Measurements from ENCODE around the gene CYP26C1. TPM values are rescaled to one million over a fixed set of nuclear protein-coding genes. Genes with fewer than 3 reads are reported as not detected.
A peak's percentile ranks its signal among the peaks of the same experiment; 100 is the strongest.

CYP26C1 gene
- total RNA-seq, 1 donor from 2014 or later = 0.10 TPM

- TF ChIP-seq, protein P1, sequence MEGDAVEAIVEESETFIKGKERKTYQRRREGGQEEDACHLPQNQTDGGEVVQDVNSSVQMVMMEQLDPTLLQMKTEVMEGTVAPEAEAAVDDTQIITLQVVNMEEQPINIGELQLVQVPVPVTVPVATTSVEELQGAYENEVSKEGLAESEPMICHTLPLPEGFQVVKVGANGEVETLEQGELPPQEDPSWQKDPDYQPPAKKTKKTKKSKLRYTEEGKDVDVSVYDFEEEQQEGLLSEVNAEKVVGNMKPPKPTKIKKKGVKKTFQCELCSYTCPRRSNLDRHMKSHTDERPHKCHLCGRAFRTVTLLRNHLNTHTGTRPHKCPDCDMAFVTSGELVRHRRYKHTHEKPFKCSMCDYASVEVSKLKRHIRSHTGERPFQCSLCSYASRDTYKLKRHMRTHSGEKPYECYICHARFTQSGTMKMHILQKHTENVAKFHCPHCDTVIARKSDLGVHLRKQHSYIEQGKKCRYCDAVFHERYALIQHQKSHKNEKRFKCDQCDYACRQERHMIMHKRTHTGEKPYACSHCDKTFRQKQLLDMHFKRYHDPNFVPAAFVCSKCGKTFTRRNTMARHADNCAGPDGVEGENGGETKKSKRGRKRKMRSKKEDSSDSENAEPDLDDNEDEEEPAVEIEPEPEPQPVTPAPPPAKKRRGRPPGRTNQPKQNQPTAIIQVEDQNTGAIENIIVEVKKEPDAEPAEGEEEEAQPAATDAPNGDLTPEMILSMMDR (IDR thresholded peaks at IDR 0.05; ENCODE audit: partially characterized antibody, unreplicated experiment) = no peak
- peaks cover 7% of the 10 kb centered on the region for H3K4me1 Mint-ChIP-seq (ENCODE audit: low read depth, unreplicated experiment)
- no peak overlapping the region for H3K27ac Mint-ChIP-seq (ENCODE audit: unreplicated experiment)
- no peaks in the 10 kb centered on the region for H3K36me3 Mint-ChIP-seq (ENCODE audit: unreplicated experiment)
- peaks cover 45% of the 10 kb centered on the region for H3K27me3 Mint-ChIP-seq (ENCODE audit: unreplicated experiment)
- H3K9me3 Mint-ChIP-seq (ENCODE audit: unreplicated experiment) = peaks cover 15% of the 10 kb centered on the region
- DNase-seq = no peak
- peak overlapping the region; percentile 61 for H3K4me3 Mint-ChIP-seq (ENCODE audit: unreplicated experiment)
Observed at GRCh38 chr10:93072225-93072712, 11.7 kb downstream of the CYP26C1 start.

DNA sequence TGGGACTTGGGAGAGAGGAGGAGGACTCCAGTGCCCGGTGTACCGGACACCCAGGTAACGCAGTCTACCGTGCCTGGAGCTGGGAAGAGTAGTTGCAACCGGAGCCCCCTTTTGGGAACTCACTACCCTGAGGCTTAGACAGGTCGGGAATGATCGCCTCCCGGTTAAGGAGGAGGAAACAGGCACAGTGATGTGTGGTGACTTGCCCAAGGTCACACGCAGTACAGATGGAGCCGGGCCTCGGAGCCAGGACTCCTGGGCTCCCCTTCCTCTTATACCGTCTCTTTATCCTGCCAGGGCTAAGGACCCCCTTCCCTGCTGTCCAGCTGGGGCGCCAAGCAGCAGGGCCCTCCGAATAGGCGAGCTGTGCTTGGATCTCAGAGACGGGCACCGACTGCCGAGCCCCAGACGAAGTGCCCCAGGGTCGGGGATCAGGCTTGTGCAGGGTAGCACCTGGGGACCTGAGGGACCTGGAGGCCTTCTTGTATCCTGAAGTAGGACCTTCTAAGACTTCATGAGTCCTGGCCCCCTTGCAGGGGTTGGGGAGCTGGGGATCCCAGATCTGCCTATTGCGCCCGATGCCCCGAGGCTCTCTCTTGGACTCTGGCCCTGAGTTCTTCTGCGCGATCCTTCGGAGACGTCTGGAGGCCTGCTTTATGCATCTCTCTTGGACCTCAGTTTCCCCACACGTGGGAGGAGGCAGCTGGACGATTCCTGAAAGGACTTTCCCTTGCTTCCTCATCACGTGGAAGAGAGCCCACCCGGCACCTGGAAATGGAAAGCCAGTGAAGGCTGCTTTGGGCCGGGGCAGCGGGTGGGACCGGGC is 12.3 kb downstream of the CYP26C1 start:
- H3K4me1 Mint-ChIP-seq (ENCODE audit: low read depth, unreplicated experiment) = peaks cover 7% of the 10 kb centered on the region
- TF ChIP-seq, protein P1 (IDR thresholded peaks at IDR 0.05; ENCODE audit: partially characterized antibody, unreplicated experiment) = no peak
- no peaks in the 10 kb centered on the region for H3K36me3 Mint-ChIP-seq (ENCODE audit: unreplicated experiment)
- H3K9me3 Mint-ChIP-seq (ENCODE audit: unreplicated experiment) = peaks cover 8% of the 10 kb centered on the region
- no peak for DNase-seq
- peaks cover 39% of the 10 kb centered on the region for H3K27me3 Mint-ChIP-seq (ENCODE audit: unreplicated experiment)
- no peak overlapping the region for H3K27ac Mint-ChIP-seq (ENCODE audit: unreplicated experiment)
- peak overlapping the region; percentile 64 for H3K4me3 Mint-ChIP-seq (ENCODE audit: unreplicated experiment)

- peaks cover 8% of the 10 kb centered on the region for H3K9me3 Mint-ChIP-seq (ENCODE audit: unreplicated experiment)
- TF ChIP-seq, protein P1 (IDR thresholded peaks at IDR 0.05; ENCODE audit: partially characterized antibody, unreplicated experiment) = peak; percentile 19
- H3K4me1 Mint-ChIP-seq (ENCODE audit: low read depth, unreplicated experiment) = peaks cover 5% of the 10 kb centered on the region
- DNase-seq = no peak
- peaks cover 37% of the 10 kb centered on the region for H3K27me3 Mint-ChIP-seq (ENCODE audit: unreplicated experiment)
- no peak within 1 kb of the TSS for H3K27ac Mint-ChIP-seq (ENCODE audit: unreplicated experiment)
- peak within 1 kb of the TSS; percentile 90 for H3K4me3 Mint-ChIP-seq (ENCODE audit: unreplicated experiment)
- no peaks in the 10 kb centered on the region for H3K36me3 Mint-ChIP-seq (ENCODE audit: unreplicated experiment)
Observed at GRCh38 chr10:93073539-93074146, 13.0 kb downstream of the CYP26C1 start, which contains the start of gene CYP26A1. TSS of gene CYP26A1 (plus strand) at chr10:93073893. CDS start at chr10:93073935, 42 bp downstream.

DNA sequence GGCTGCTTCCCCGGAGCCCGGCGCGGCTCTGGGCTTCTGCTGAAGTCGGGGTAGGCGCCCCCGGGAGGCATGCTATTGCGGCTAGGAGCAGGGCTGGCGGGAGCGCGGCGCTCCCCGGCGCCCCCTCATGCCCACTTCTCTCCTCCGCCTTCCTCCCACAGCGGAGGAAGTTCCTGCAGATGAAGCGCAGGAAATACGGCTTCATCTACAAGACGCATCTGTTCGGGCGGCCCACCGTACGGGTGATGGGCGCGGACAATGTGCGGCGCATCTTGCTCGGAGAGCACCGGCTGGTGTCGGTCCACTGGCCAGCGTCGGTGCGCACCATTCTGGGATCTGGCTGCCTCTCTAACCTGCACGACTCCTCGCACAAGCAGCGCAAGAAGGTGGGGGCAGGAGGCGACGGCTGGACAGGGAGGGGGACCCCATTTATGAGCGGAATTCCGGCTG is 13.6 kb downstream of the CYP26C1 start:
- TF ChIP-seq, protein P1 (IDR thresholded peaks at IDR 0.05; ENCODE audit: partially characterized antibody, unreplicated experiment) = no peak
- H3K36me3 Mint-ChIP-seq (ENCODE audit: unreplicated experiment) = no peaks in the 10 kb centered on the region
- peaks cover 8% of the 10 kb centered on the region for H3K9me3 Mint-ChIP-seq (ENCODE audit: unreplicated experiment)
- H3K27me3 Mint-ChIP-seq (ENCODE audit: unreplicated experiment) = peaks cover 33% of the 10 kb centered on the region
- peak overlapping the region; percentile 90 for H3K4me3 Mint-ChIP-seq (ENCODE audit: unreplicated experiment)
- H3K27ac Mint-ChIP-seq (ENCODE audit: unreplicated experiment) = no peak overlapping the region
- peaks cover 4% of the 10 kb centered on the region for H3K4me1 Mint-ChIP-seq (ENCODE audit: low read depth, unreplicated experiment)
- peak; percentile 45 for DNase-seq
